ENCODE measurements around the gene DTNA.

Gene DTNA

DNA sequence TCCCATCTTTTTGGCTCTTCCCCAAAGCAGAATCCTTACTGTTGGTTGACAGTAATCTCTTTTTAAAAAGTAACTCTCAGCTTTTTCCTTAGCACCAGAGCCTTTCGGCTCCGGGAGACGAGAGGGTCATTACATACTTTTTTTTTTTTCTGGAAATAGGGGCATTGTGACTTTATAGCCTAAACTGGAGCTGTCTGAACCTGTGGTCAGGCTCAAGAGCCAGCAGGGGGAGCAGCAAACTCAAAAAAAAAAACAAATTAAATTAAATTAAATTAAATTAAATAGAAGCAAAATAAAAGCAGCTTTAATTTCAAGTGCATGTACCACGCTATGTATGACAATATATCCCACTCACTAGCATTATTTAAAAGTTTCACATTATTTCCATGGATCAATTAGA, 156.6 kb downstream of the DTNA start:
- TF ChIP-seq POLR2A (IDR thresholded peaks at IDR 0.05; ENCODE audit: low read depth, low read length) (no peak), TAF1 (IDR thresholded peaks at IDR 0.05; ENCODE audit: borderline replicate concordance, low read depth, low read length) (no peak), POLR2AphosphoS5 (IDR thresholded peaks at IDR 0.05; ENCODE audit: low read depth, low read length) (no peak)
- FAIRE-seq: no peak
- DNase-seq (ENCODE audit: insufficient read length): no peak

DNA sequence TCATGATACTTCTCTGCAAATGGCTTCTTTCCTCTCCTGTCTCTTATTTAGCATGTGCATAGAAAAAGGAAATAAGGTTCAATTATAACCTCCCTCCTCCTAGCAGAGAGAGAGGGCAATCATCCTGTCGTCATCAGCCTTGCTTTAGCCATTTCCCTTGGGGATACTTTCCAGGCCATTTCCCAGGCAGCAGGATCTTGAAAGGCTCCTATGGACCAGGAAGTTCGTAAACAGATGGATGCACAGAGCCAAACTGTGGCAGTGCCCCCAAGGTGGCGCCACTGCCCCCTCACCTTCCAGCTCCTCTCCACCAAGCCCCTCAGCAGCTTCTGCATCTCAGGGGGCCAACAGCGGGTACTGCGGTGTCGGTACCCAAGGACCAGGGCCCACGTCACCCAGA, 157.4 kb downstream of the DTNA start:
- no peak for FAIRE-seq
- DNase-seq (ENCODE audit: insufficient read length): no peak
- no peak for TF ChIP-seq TAF1 (IDR thresholded peaks at IDR 0.05; ENCODE audit: borderline replicate concordance, low read depth, low read length)
- TF ChIP-seq POLR2AphosphoS5 (IDR thresholded peaks at IDR 0.05; ENCODE audit: low read depth, low read length): no peak

DNA sequence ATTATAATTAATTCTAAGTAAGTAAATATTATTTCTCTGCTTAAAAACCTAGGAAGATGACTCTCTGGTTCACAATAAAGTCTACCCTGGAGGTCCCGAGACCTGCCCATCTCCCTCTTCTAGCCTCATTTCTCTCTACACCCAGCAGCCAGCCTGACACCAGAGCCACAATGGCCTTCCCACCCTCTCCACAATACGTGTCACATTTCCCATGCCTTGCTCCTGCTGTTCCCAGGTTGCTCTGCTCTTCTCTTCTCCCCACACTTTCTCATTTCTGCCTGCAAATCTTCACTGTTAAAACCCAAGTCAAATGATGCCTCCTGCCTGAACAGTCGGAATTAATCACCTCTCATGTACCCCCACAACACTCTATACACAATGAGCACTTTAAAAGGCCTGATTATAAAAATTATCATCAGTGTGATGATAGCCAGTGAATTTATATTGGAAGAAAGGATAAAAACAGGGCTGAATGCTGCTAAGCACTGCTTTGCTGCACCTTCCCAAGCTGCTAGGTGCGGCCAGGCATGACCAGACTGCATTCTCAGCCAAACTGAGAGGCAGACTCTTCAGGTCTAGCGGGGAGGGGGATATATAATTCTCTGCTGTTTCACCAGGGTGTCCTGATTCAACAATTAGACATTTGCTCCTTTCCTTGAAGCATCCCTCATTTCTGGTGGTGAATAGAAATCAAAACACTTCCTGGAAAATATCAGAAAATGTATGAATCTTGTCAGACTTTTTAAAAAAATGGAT, 160.6 kb downstream of the DTNA start:
- TF ChIP-seq POLR2AphosphoS5 (IDR thresholded peaks at IDR 0.05; ENCODE audit: low read depth, low read length) (no peak), TAF1 (IDR thresholded peaks at IDR 0.05; ENCODE audit: borderline replicate concordance, low read depth, low read length) (no peak), POLR2A (IDR thresholded peaks at IDR 0.05; ENCODE audit: low read depth, low read length) (no peak)
- FAIRE-seq: no peak
- DNase-seq (ENCODE audit: insufficient read length): no peak

DNA sequence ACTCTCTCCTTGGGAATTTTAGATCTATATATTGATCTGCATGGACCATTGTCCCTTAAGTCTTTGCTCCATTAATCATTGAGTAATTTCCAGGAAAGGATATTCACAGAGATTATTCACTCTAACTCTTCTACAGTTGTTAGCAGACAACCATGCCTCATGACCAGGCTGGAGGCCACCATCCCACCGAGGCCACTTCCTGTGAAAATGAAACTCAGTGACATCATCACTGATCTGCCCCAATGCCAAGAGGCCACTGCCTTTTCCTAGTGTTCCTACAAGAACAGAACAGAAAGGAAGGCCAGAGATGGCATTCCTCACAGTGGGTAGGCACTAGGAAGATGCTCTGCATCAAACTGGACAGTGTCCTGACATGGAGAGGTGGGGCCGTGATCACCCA, 161.3 kb downstream of the DTNA start:
- TF ChIP-seq POLR2AphosphoS5 (IDR thresholded peaks at IDR 0.05; ENCODE audit: low read depth, low read length): no peak
- no peak for TF ChIP-seq TAF1 (IDR thresholded peaks at IDR 0.05; ENCODE audit: borderline replicate concordance, low read depth, low read length)
- no peak for TF ChIP-seq POLR2A (IDR thresholded peaks at IDR 0.05; ENCODE audit: low read depth, low read length)
- DNase-seq (ENCODE audit: insufficient read length): no peak
- FAIRE-seq: no peak

DNA sequence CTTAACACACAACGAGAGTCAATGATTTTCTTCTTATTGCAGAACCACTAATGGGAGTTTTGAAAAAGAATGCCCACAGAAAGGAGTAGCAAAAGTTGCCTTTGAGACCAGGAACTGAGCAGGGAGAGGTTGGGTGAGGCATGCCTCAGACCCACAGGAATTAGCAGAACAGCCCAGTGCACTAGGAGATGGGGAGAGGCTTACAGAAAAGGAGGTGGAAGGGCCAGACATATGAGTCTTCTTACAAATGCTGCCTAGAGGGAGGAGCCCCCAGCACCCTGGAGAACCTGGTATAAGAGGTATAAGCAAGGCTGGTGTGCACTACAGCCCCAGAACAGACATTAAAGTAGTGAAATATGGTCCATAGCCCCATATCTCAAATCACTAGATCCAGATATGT, 162.0 kb downstream of the DTNA start:
- FAIRE-seq: no peak
- no peak for TF ChIP-seq POLR2A (IDR thresholded peaks at IDR 0.05; ENCODE audit: low read depth, low read length)
- TF ChIP-seq TAF1 (IDR thresholded peaks at IDR 0.05; ENCODE audit: borderline replicate concordance, low read depth, low read length): no peak
- no peak for TF ChIP-seq POLR2AphosphoS5 (IDR thresholded peaks at IDR 0.05; ENCODE audit: low read depth, low read length)
- no peak for DNase-seq (ENCODE audit: insufficient read length)

DNA sequence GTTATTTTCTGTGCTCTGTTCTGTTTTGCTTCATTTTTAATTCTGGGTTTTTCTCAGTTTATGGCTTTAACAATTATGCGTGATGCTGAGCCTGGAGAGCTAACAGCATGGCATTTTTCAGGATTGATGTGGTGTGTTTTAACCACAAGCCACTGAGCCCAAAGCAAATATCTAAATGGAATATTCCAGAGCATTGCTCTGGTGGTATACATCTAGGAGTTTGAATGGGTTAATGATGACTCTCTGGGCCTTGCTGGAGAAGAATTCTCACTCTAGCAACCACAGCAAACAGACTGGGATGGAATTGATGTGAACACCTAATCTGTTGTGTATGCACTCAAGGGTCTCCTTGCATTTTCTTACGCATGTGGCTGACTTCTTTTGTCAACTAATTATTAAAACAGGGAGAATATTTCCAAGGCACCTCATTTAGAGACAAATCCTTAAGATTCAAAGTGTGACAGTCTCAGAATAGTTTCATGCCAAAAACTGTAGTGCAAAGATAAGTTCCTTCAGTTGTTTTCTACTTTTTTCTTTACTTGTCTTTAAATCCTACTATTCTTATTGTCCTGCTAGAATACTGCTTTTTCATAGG, 164.0 kb downstream of the DTNA start:
- FAIRE-seq: no peak
- TF ChIP-seq TAF1 (IDR thresholded peaks at IDR 0.05; ENCODE audit: borderline replicate concordance, low read depth, low read length) (no peak), POLR2A (IDR thresholded peaks at IDR 0.05; ENCODE audit: low read depth, low read length) (no peak), POLR2AphosphoS5 (IDR thresholded peaks at IDR 0.05; ENCODE audit: low read depth, low read length) (no peak)
- no peak for DNase-seq (ENCODE audit: insufficient read length)

DNA sequence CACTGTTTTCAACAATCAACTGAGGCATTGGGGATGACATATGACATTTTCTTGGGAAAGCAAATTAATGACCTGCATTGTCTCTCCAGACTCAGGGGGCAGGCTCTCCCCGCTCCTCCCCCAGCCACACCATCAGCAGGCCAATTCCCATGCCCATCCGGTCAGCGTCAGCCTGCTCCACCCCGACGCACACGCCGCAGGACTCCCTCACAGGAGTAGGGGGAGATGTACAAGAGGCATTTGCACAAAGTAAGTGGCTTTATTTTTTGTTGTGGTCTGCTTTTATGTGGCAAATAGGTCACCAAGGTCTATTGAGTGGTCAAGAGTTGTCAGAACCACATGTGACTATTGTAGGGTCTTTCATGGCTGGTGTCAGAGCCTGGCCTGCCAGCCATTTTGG, 165.1 kb downstream of the DTNA start:
- FAIRE-seq (no peak), DNase-seq (ENCODE audit: insufficient read length) (no peak)
- no peak for TF ChIP-seq TAF1 (IDR thresholded peaks at IDR 0.05; ENCODE audit: borderline replicate concordance, low read depth, low read length)
- no peak for TF ChIP-seq POLR2AphosphoS5 (IDR thresholded peaks at IDR 0.05; ENCODE audit: low read depth, low read length)
- no peak for TF ChIP-seq POLR2A (IDR thresholded peaks at IDR 0.05; ENCODE audit: low read depth, low read length)

DNA sequence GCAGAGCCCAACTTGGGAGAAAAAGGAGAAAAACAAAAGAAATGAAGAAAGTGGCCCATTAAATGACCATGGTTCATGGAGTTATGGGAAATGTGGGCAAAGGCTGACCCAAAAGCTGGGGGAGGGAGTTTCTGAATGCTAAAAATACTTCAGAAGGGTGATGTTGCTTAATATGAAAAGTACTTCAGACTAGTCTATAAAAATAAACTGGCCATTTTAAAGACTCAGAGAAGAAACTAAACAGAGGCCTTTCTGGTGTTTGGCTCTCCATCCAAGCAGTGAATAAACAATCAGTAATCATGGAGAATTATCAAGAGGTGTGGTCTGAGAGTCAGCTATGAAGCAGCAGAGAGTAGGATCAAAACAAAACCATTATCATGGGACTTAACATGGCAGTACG, 170.3 kb downstream of the DTNA start:
- no peak for DNase-seq (ENCODE audit: insufficient read length)
- no peak for FAIRE-seq

DNA sequence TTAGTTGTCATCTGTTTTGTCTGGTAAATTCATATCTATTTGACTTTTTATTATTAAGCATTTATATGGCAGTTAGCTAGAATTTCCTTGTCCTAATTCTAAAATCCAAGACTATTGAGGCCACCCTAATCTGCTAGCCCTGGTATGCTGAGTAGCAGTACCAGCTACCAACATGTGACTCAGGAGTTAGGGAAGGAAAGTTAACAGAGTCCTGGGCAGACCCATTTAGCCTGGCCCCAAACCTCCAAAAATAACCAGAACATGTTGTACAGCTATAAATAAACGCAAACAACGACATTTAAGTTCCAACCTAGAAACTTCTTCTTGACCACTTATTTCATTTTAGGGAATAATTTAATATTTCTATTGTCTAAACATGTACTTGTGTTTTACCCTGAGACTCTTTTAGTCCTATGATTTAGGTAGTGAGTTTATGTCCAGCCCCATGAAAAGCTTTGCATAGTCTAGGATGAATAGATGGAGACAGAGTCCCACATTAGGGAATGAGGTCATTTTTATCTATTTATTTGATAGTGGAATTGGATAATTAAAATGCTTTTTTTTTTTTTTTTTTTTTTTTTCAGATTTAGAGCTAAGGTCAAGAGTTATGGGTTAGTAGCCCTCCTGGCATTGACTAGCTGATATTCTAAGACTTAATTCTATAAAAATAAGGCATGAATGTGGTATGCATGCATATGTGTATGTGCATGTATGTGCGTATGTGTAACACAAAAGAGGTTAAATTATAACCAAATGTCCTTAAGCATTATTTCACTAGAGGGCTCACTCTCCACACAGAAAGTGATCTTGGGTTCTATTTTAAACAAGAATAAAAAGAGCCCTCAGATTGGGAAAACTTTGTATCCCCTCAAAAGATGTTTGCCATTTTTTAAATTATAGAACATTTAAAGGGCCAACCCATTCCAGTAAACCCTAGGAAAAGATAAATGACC, 171.1 kb downstream of the DTNA start:
- DNase-seq (ENCODE audit: insufficient read length): no peak
- TF ChIP-seq POLR2A (IDR thresholded peaks at IDR 0.05; ENCODE audit: low read depth, low read length) (no peak), POLR2AphosphoS5 (IDR thresholded peaks at IDR 0.05; ENCODE audit: low read depth, low read length) (no peak)
- no peak for FAIRE-seq

More for the DNA sequence above, 170.3 kb downstream of the DTNA start:
- TF ChIP-seq TAF1 (IDR thresholded peaks at IDR 0.05; ENCODE audit: borderline replicate concordance, low read depth, low read length) (no peak), POLR2A (IDR thresholded peaks at IDR 0.05; ENCODE audit: low read depth, low read length) (no peak), POLR2AphosphoS5 (IDR thresholded peaks at IDR 0.05; ENCODE audit: low read depth, low read length) (no peak)

DNA sequence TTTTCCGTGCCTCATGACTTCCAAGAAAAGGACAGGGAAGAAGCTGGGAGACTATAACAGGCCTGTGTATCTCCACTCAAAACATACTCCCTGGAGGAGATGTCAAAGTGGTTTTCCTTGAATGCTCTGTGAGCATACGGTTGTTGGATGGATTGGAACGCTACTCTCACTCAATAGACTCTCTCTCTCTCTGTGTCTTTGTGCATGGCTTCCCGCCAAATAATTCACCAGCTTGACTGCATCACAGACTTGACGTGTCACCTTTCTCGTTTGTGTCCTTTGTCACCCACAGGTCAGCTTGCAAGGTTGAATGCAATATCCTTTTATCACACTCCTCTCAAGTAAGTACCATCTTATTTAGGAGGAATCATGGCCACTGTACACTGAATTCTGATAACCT, 174.3 kb downstream of the DTNA start:
- no peak for DNase-seq (ENCODE audit: insufficient read length)

DNA sequence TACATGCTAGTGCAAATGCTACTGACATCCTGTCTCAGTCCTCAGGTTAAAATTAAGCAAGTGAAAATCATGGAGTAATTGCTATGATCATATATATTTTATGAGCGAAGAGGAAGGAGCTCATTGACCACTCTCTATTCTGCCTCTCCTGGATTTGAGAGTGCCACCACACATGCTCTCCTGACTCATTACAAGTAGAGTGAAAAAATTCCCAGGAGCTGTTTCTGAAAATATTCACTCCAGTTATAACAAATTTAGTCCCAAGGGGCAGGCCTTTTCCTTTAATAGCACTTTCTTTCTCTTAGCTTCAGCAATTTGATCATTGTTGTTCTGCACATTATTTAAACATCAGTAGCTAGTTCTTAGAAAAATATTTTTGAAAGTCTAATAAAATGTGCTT, 176.1 kb downstream of the DTNA start:
- TF ChIP-seq TAF1 (IDR thresholded peaks at IDR 0.05; ENCODE audit: borderline replicate concordance, low read depth, low read length): no peak
- TF ChIP-seq POLR2A (IDR thresholded peaks at IDR 0.05; ENCODE audit: low read depth, low read length): no peak
- no peak for TF ChIP-seq POLR2AphosphoS5 (IDR thresholded peaks at IDR 0.05; ENCODE audit: low read depth, low read length)
- FAIRE-seq (no peak), DNase-seq (ENCODE audit: insufficient read length) (no peak)

More for the DNA sequence above, 174.3 kb downstream of the DTNA start:
- TF ChIP-seq POLR2A (IDR thresholded peaks at IDR 0.05; ENCODE audit: low read depth, low read length) (no peak), POLR2AphosphoS5 (IDR thresholded peaks at IDR 0.05; ENCODE audit: low read depth, low read length) (no peak), TAF1 (IDR thresholded peaks at IDR 0.05; ENCODE audit: borderline replicate concordance, low read depth, low read length) (no peak)
- FAIRE-seq: no peak

Measured in GM12892 (cell line).